Measurements from ENCODE around the gene COMMD7.

Gene COMMD7

GRCh38 chr20:32652739-32653526 is 90.3 kb downstream of the COMMD7 start:
- Histone ChIP-seq H3K9me3 (ENCODE audit: control insufficient read depth, low read length) (no peaks in the 10 kb centered on the region), H3K36me3 (ENCODE audit: control insufficient read depth, insufficient read depth, low read length) (no peaks in the 10 kb centered on the region), H3K27ac (ENCODE audit: low read depth, low read length, severe bottlenecking) (no peak overlapping the region), H3K4me1 (ENCODE audit: control insufficient read depth, insufficient read depth, low read length, poor library complexity, severe bottlenecking) (no peaks in the 10 kb centered on the region), H3K4me3 (ENCODE audit: extremely low read depth, insufficient read depth, low read length, poor library complexity, severe bottlenecking) (no peak overlapping the region)
- WGBS, 2 experiments (ENCODE audit: insufficient coverage in 2 of 2): 18 to 25% methylated on average over 6 to 7 of the region's 8 CpGs

Measured in mesodermal cell (in vitro differentiated cells).